Stimulated activated CD4-positive, alpha-beta T cell treated with anti-CD3 and anti-CD28 coated beads, Interleukin-1b, Interleukin-23, amount 100 ng/mL, for 48 hours (primary cell): ENCODE measurements around the gene SEMA6B.

Experiments used
- DNase-seq: peaks from one replicate; pipeline ENCODE4 v3.0.0-alpha.2; 2020

SEMA6B gene

GRCh38 chr19:4504891-4505569, 54.5 kb downstream of the SEMA6B start:
- DNase-seq = no peak

GRCh38 chr19:4504297-4504701, 55.2 kb downstream of the SEMA6B start:
- no peak for DNase-seq

GRCh38 chr19:4503825-4504170, 55.7 kb downstream of the SEMA6B start:
- no peak for DNase-seq

GRCh38 chr19:4503132-4503824, 56.2 kb downstream of the SEMA6B start:
- no peak for DNase-seq

- DNase-seq = no peak
Measured at GRCh38 chr19:4502282-4503131, 57.0 kb downstream of the SEMA6B start.

GRCh38 chr19:4501691-4502090, 57.8 kb downstream of the SEMA6B start:
- DNase-seq = no peak

- no peak for DNase-seq
Measured at GRCh38 chr19:4500841-4501591, 58.5 kb downstream of the SEMA6B start.

- no peak for DNase-seq
Measured at GRCh38 chr19:4499855-4500254, 59.6 kb downstream of the SEMA6B start.

- DNase-seq = no peak
Measured at GRCh38 chr19:4499318-4499717, 60.2 kb downstream of the SEMA6B start.

GRCh38 chr19:4498694-4499093, 60.8 kb downstream of the SEMA6B start:
- DNase-seq = no peak

GRCh38 chr19:4497770-4498389, 61.6 kb downstream of the SEMA6B start:
- no peak for DNase-seq

- DNase-seq = no peak
Measured at GRCh38 chr19:4496304-4496703, 63.2 kb downstream of the SEMA6B start.

GRCh38 chr19:4495471-4495870, 64.0 kb downstream of the SEMA6B start:
- no peak for DNase-seq

GRCh38 chr19:4494691-4495064, 64.8 kb downstream of the SEMA6B start:
- DNase-seq = no peak

GRCh38 chr19:4493929-4494690, 65.4 kb downstream of the SEMA6B start:
- DNase-seq = no peak

- DNase-seq = no peak
Measured at GRCh38 chr19:4493104-4493928, 66.2 kb downstream of the SEMA6B start.
